HG02759 (cell line): Measurements from ENCODE around the gene ELF5.

Source experiments
- ATAC-seq: cut with Tn5 transposase; IDR thresholded peaks from one replicate; pipeline ENCODE4 v1.9.1; 2021; ENCODE audit warnings: mild to moderate bottlenecking, moderate library complexity; ENCODE audit not compliant: unreplicated experiment

The ELF5 gene

DNA sequence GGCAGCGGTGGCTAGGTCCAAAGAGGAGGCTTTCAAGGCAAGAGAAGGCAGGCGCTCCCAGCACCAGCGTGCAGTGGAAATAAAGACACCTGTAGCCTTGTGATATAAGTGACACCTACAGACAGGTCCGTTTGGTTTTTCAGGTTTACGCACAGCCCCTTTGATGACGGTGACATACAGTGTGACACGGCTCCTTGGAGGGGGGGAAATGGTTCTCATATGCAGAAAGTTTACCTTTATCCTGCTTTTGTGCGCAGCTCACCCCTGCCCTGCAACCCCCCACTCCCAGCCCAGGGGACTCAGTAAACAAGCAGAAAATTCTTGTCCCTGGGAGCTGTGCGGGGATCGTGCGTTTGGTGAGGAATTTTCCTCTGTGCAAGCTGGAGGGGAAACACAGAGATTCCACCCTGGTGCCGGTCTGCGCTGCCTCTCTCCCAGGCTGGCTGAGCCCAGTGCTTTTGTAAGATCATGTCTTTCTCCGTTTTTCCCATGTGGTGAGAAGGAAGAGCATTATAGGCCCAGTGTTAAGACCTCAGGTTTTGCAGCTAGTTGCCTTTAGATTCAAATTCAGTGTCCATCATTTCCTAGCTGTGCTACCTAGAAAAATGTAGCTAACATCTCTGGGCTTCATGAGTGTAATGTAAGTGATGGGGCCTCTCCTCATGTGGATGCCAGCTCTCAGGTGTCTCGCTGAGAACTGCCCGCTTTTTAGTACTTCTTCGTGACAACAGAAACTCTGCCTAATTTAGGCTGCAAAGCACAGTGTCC lies at the start of gene ELF5:
ELF5 (minus strand) TSS at position 113 of the 768 bp plus-strand sequence. CDS start 8,045 bp downstream, outside the sequence.
- no peak for ATAC-seq

DNA sequence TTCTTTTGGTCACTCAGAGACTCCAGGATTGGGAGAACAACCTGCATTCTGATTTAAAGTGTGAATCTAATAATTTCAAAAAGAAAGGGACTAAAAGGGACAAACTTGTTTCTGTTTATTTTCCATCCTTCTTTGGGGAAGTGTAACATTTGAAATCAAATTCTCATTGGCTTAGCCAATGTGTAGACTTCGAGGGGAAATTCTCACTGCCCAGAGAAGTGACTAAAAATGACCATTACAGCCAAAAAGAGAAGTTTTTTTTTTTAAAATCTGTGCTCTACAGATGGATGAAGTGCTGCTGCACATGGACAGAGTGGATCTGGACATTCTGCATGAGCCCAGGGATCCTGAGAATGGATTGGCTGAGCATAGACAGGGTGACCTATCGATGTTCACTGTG lies 49.4 kb upstream of the ELF5 start:
- ATAC-seq, result no peak

DNA sequence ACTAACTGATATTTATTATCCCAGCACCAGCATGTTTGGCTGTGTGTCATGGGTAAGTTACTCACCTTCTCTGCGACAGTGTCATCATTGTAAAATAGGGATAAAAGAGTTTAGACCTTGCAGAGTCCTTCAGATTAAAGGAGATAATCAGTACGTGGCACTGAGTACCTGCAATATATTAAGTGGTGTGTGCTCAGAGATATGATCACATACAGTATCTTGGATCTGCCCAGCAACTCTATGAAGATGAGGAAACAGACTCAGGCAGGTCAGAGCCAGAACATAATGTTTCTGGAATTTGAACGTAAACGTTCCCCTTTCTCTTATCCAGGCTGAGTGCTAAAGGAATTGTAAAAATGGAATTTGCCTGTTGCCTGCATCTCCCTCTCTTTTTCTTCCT lies 46.9 kb upstream of the ELF5 start:
- no peak for ATAC-seq

DNA sequence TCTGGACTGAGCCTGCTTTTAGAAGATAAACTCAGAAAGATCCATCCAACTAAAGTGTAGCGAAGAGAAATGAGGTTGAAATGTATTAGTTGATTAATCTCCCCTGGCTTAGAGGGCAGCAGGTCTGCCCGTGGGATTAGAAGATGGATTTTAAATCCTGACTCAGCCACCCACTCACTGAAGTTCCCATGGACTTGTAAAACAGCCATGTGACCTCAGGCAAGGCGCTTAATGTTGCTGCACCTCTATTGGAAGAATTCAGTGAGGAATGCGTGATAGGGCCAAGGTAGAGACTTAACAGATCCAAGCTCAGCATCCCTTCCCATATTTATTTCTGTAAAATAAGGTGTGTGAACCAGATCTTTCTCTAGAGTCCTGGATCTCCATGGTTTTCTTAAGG lies 45.1 kb upstream of the ELF5 start:
- ATAC-seq, result no peak

DNA sequence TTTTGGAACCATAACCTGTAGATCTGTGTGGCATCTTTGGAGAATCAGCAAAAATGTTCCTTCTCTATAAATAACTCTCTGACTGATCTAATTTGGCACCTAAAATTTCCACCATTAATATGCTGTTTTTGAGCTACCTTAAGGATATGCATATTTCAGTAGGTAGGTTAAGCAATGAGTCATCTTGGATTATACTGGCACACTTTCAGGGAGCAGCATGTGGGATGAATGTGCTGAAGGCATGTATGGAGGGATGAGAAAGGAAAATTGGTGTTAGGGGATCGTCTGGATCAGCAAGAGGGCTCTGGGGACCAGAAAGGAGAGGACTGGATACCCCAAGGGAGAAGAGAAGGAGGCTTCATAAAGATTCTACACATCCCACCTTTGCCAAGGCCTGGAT lies 44.6 kb upstream of the ELF5 start:
- no peak for ATAC-seq

DNA sequence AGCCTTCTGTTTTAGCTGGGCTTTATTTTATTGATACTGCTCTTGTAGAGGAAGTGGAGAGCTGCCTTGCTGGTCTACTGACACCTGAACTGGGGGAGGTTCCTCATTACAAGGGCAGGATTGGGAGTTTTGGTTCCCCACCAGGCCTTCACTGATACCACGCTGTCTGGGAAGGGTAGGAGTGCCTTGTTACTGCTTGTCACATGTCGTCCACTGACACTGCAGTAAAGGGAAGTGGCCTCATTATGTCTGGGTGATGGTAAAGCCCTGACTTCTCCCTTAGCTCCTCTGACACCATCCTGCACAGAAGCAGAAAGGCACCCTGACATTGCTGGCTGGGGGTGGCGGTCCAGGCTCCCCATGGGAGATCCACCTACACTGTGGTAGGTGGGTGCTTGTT lies 38.7 kb upstream of the ELF5 start:
- no peak for ATAC-seq

DNA sequence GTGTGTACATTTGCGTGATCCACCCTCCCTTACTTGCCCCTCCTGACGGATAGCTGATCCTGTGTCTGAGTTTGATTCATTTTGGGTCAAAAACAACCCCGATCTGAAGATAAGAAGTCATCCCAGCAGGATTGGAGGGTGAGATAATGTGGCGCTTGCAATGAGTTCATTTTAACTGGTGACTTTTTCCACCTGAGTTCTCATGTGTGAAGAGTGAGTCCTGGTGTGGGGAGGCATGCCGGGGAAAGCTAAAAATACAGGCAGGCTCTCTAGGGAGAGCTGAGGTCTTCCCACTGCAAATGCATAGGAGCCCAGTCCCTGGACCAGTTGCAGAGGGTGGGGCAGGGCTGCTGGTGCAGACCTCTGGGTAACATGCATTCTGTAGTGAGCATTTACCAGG lies 35.7 kb upstream of the ELF5 start:
- ATAC-seq, result no peak

DNA sequence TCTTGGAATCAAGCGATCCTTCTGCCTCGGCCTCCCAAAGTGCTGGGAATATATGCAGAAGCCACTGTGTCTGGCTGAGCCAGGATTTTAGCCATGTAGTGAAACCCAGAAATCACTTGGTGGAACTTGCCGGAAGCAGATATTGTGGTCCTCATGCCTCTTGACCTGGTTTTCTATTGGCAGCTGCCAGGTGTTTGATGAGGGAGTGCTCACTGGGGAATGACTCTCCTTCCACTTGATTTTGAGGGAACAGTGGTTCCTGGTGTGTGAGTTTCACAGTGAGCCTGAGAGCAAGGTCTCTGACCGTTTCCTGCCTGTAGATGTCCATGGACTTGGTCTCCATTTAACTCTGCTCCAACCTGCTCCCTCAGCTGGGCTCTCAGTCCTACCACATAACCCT lies 34.7 kb upstream of the ELF5 start:
- no peak for ATAC-seq

DNA sequence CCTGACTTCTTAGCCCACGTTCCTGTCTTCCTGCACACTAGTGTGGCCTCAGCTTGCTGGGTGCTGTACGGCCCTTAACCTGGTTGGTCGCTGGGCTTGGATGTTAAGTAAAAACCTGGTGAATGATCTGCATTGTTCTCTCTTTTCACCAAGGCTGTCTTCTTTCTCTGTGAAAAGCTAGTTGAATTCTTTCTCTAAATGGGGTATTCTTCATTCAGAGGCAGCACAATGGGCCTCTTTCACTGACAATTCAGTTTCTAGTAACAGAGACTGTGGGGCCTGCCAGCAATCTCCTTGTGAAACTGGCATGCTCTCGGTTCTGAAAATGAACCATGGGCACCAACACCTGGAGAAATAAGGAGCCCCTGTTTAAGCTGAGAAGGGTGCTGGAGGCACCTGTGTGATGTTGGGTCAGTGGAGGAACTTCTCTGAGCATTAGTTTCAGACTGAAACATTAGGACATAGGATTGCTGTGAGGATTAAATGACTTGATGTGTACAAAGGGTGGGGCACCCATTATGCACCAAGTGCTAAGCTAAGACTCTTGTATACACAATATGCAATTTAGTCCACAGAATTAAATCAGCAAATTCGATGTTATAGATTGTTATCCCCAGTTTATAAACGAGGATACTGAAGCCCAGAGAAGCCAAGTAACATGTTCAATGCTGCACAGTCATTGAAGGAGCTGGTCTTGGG lies 33.1 kb upstream of the ELF5 start:
- no peak for ATAC-seq

DNA sequence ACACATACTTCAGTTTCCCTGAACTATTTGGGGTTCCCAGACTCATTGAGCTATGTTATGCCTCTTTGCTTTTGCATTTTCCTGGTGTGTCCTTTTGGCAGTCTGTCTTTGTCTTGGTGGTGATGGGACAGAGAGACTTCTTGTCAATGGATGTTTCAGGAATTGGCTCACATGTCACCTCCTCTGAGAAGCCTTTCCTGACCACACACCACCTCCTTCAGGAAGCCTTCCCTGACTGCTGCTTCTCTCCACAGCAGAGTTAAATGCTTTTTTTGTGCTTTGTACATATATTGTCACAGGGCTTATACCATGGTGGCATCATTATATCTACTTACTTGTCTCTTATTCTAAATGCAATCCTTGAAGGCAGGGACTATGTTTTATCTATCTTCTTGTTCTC lies 28.5 kb upstream of the ELF5 start:
- ATAC-seq, result no peak

DNA sequence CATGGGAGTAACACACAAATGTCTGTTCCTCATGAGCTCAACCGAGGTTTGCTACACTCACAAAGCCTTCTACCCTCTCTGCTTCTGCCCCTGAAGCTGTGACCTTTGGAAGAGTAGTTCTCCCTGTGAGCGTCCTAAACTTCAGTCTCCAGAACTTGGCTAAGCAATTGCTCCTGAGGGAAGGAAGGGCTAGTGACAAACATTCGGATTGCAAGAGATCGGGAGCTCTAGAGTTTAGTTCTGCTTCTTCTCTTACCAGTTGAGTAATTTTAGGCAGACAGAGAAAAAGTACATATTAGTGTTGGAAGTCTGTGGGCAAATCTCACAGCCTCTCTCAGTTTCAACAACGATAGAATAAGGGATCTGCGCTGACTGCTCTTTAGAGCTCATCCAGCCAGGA lies 27.3 kb upstream of the ELF5 start:
- no peak for ATAC-seq

DNA sequence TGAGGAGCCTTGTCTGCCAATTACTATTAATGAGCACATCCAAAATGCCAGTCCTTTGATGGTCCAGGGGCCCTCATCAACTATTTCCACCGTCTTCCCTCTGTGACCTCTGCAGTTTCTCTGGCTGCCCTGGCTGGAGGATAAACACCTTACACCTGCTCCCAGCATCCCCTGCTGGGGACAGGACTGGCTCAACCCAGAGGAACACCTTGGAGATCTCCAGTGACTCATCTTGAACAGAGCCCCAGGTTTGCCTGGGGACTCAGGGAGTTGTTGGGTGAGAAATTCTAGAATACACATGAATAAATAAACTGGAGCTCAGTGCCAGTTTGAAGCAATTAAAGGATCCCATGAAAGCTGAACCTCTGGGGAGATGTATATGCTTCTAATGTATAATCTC lies 24.0 kb upstream of the ELF5 start:
- no peak for ATAC-seq

DNA sequence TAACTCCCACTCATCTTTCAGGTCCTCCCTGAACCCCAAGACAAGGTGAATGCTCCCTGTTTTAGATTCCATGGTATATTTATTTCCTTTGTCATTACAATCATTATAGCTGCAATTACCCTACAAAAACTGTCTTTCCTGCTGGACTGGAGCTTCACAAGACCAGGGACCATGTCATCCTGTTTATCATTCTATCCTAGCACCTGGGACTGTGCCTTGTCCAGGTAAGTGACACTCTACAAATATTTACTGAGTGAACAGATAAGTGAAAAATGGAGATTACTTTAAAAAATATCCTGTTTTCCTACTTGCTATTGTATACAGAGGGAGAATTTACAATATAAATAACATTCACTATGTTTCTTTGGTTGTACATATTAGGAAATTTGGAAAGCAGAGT lies 22.5 kb upstream of the ELF5 start:
- ATAC-seq, result no peak

DNA sequence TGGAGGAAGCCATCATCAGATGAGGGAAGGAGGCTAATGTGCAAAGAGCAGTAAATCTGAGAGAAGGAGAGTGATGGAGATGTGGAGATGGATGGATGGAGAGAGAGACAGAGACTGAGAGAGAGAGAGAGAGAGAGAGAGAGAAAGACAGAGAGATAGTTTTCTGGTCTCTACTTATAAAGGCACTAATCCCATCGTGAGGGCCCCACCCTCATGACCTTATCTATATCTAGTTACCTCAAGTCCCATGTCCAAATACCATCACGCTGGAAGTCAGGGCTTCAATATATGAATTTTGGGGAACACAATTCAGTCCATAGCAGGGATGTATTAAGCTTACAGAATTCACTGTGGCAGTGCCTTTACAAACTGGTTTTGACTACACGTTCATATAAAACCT lies 21.2 kb upstream of the ELF5 start:
- ATAC-seq, result no peak

DNA sequence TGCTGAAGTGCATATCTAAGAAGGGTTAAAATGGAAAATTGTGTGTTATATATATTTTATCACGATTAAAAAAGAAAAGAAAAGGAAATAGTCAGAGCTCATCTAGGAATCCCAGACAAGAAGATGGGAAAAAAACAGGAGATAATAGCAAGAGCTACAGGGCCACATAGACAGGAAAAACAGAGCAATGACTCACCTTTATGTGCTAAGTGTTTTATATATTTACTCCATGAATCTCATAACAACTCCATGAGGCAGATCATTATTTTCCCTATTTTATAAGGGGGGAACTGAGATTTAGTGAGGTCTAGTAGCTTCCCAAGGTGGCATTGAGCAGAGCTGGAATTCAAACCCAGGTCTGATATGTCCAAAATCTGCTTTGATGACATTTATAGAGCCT lies 18.1 kb upstream of the ELF5 start:
- no peak for ATAC-seq

DNA sequence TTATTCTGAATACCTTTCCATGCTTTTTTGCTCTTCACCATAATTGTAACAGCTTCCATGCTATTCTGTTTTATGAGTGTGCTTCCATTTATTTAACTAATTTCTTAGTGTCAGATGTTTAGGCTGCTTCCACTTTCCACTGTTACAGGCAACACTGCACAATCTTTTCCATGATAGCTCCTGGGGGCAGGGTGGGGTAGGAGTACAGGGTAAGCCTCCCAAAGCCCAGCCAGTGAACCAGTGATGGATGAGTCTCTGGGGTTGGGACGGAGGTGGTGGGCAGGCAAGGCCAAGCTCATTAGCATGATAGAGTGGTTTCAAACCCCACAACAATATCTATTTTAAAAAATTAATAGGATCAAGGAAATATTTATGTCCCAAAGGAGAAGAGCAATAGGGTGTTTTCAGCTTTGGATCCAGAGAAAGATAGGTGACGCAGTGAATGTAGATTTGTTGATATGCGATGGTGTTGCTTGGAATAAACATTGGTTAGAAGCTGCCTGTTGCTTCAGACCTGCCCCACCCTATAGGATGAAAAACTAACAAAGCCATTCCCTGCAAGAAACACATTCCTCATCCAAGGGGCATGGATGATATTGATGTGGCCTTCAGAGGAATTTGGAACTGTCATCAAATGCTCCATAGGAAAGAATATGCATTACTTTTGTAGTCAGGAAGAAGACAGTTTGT lies 17.1 kb upstream of the ELF5 start:
- no peak for ATAC-seq

DNA sequence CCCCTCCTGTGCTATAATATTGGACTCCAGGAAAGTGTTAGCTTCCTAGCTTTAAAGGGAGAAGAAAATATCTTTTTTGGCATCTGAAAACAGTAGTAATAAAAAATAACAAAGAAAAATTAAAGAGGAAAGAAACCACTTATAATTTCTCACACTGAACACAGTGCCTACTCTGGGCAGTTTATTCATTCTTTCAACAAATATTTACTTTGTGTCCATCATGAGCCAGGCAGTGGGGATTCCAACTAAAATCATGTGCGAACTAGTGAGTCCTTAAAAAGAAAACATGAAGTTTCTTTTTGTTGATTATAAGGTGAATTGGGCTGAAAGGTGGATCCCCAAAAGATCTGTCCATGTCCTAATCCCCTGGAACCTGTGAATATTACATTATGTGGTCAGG lies 16.0 kb upstream of the ELF5 start:
- no peak for ATAC-seq

DNA sequence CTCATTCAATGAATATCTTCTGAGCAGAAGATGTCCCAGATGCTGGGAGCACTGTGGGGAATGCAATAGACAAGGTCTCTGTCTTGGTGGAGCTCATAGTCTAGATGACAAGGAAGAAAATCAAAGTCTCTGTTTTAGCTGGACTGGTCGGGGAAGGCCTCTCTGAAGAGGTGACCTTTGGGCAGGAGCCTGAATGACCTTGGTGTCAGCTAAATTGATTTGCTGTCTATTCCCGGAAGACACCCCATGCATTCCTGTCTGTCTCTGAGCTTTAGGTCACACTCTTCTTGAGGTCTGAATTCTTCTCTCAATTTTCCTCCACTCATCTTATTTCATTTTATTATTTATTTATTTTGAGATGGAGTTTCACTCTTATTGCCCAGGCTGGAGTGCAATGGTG lies 14.5 kb upstream of the ELF5 start:
- no peak for ATAC-seq

DNA sequence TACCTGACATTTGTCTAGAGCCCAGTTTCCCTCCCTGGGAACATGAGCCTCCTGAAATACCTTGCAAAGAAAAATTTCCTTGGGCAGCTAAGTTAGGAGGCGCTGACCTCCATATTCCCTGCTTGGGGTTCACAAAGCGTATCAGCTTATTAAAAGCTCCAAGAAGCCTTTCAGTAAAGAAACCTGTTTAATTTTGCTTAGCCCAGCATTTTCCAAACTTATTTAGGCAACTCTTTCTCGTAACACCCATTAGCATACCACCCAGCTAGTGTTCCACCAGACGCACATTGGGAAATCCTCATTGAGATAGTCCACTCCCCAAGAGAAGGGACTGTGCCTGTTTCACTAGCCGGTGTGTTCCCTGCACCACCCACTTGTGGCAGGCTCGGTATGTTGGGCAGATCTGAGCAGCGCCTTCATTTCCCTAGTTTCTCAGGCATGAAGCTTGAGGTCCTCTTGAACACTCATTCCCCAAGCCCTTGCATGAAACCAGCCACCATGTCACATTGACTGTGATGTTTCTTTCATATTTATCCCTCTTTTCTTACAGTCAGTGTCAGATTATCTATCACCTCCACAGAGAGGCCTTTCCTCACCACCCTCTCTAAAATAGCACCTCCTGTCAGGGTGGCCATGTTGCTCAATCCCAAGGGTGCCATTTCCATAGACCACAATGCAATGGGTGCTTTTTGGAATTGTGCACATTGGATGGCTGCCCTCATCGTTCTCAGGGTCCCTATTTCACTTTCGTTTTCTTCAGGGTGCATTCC lies 12.5 kb upstream of the ELF5 start:
- ATAC-seq, result no peak

DNA sequence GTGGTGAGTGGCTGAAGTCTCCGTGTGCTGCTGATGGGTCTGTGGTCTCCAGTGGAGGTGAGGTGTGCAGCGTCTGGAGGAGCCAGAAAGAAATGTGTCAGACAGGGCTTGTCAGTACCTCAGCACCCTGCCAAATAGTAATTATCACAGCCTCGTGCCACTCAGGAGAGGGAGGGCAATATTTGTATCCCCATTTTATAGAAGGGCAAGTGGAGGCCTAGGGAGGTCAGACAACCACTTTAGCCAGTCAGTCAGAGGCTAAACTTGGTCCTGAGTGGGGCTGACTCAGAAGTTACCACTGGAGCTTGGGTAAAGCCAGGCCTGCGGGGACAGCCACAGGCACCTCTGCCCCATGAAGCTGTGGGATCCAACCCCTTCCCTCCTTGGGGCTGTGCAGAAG lies 11.5 kb upstream of the ELF5 start:
- ATAC-seq, result no peak

DNA sequence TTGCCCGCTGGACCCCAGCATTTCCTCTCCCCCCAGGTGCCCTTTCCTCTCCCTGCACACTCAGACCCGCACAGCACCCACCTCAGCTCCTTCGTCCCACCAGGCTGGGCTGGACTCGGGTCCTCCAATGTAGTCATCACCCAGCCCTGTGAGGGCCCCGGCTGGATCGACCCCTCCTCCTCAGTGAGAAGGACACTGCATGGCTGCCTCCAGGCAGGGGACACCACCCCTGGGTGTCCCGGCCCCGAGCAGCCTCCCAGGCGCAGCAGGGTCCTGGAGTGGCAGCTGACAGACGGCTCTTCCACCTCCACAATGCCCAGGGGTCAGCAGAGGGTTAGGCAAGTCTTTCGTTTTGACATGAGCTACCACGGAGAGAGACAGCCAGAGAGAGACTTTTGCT lies 11.1 kb upstream of the ELF5 start:
- ATAC-seq, result no peak
